GM10847 (cell line): ENCODE results near the gene KIF13A.

ENCODE experiments used
- POLR2A ChIP-seq: IDR thresholded peaks from 2 replicates; pipeline ENCODE4 v1.6.1; 2011; ENCODE audit not compliant: insufficient read length; ENCODE audit errors: extremely low read depth

Gene KIF13A

GRCh38 chr6:17798477-17799154, 188.8 kb downstream of the KIF13A start:
- TF ChIP-seq POLR2A = no peak

- no peak for TF ChIP-seq POLR2A
Measured at GRCh38 chr6:17790489-17790888, 196.9 kb downstream of the KIF13A start.

- no peak for TF ChIP-seq POLR2A
Measured at GRCh38 chr6:17785094-17785787, 202.2 kb downstream of the KIF13A start.

GRCh38 chr6:17780061-17780460, 207.4 kb downstream of the KIF13A start:
- TF ChIP-seq POLR2A = no peak

GRCh38 chr6:17771609-17772008, 215.8 kb downstream of the KIF13A start:
- TF ChIP-seq POLR2A = no peak

DNA sequence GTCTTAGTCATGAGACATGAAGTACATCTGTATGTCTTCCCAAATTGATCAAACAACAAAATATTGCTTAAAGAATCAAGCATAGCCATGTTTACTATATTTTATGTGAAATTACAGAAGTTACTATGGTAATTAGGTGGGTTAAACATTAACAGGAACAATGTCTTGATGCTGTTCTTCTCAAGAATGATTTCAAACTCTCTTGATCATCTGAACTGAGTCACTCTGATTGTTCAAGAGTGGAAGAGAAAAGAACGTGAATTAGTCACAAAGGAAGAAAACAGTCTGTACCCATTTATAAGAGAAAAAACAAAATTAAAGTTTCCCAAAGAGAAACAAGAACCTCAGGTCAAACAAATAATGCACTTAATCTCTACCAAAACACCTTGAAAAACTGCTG, 218.6 kb downstream of the KIF13A start:
- TF ChIP-seq POLR2A = no peak

DNA sequence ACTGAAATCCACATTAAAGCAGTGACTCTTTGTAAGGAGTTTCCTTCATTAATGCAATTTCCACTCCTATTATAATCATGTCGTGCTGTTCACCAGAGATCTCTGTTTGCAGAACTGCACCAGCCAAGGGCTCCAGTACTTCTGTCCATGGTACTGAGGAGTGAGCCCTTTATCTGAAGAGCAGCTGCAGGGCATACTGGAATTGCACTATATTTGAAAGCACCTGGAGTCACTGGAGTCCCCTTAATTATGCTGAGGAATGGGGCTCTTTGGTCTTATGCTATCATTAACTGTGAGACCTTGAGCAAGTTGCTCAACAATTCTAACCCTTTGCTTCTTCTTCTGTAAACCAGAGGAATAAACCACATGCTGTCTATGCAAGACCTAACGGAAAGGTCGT, 219.0 kb downstream of the KIF13A start:
- no peak for TF ChIP-seq POLR2A

DNA sequence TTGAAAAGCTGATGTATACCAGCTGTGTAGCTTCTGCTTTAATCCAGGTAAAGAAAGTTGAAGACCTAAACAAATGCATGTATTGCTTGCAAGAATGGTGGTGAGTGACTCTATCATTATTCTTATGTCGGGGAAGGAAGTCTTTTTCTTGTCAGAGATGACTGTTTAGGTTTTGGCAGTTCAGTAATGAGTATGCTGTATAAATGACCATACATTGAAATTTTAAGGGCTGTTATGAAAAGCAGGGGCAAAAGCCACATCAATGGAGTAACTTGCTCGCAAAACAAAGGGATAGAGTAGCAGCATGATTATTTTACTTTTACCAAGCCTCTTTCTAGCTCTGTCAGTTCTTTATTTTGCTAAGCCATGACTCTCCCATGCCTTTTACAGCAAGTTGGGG, 224.8 kb downstream of the KIF13A start:
- TF ChIP-seq POLR2A = no peak

DNA sequence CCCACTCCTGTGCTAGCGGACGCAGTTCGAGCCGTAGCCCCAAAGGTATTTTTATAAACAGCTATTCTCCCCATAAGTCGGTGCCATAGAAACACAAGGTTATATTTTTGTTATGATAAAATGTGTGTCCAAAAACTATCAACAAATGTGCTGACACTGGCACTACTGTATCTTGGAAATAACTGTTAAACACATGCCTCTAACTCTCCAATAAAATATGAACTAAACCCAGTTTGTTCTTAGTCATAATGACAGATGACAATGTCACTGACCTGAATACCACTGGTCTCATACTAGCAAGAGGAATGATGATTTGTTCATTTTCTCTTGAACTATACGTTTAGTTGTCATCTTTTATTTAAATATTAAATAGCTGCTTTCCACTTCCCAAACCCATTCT, 229.3 kb downstream of the KIF13A start:
- TF ChIP-seq POLR2A = no peak

- no peak for TF ChIP-seq POLR2A
Measured at GRCh38 chr6:17754254-17754653, 233.2 kb downstream of the KIF13A start.

GRCh38 chr6:17744019-17744756, 243.2 kb downstream of the KIF13A start:
- TF ChIP-seq POLR2A = no peak

GRCh38 chr6:17741507-17741906, 245.9 kb downstream of the KIF13A start:
- no peak for TF ChIP-seq POLR2A

- TF ChIP-seq POLR2A = no peak
Measured at GRCh38 chr6:17740559-17741220, 246.7 kb downstream of the KIF13A start.

- TF ChIP-seq POLR2A = no peak
Measured at GRCh38 chr6:17737704-17738252, 249.7 kb downstream of the KIF13A start.

DNA sequence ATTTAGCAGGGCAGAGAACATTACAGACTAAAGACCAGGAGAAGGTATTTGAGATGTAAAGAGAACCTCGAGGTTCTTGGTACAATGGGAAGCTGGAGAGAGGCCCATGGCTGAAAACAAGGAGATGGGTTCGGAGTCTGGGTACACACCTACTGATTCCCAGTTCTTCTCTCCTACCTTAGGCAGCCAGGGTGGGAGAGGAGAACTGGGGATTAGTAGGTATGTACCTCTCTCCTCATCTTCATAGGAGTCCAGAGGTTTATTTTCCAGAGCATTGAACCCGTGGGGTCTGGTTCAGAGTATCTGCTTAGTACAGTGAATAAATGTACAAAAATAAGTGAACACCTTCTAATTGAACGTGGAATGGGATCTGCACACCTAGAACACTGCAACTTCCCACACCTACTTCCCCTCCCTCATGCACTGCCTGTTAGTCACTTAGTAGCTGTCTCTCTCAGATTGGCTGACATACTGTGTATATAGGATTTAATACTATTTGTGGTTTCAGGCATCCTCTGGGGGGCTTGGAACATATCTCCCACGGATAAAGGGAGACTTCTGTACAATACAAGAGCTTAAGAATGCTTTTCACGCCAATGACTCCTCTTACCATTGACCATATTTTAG, 257.2 kb downstream of the KIF13A start:
- TF ChIP-seq POLR2A = no peak
